IMR-90 (cell line): ENCODE data around the gene PALM. TPM values are rescaled to one million over a fixed set of nuclear protein-coding genes. Genes with fewer than 3 reads are reported as not detected.

Source experiments
- ATAC-seq: fragments of 200-7000 bp; cut with Tn5 transposase; 2 replicates; pipeline ENCODE4 v1.9.1; 2020; ENCODE audit warnings: low read depth, mild to moderate bottlenecking, moderate library complexity
- BruUV-seq: library from RNA; stranded (reverse); fragments of 400-500 nt; replicated peaks from 2 replicates; lab custom pipeline; 2021; lab: Mats Ljungman, UMichigan
- CTCF ChIA-PET: fragments of 300-600 bp; formaldehyde crosslinking; extraction: SDS; loops from one replicate; lab custom pipeline; 2021; ENCODE audit warnings: antibody characterized with exemption; lab: Yijun Ruan, JAX
- POLR2A ChIA-PET: fragments of 300-600 bp; sonication (Branson Sonifier 250); formaldehyde crosslinking; loops from one replicate; lab custom pipeline; 2022; ENCODE audit warnings: antibody characterized with exemption; ENCODE audit not compliant: unreplicated experiment; lab: Charles Lee
- DNase-seq: peaks from one replicate; pipeline ENCODE4 v3.0.0; 2013
- H2AFZ ChIP-seq: replicated peaks from 2 replicates; pipeline ENCODE3; 2013; ENCODE audit warnings: low read length, mild to moderate bottlenecking; ENCODE audit not compliant: poor library complexity
- H2AK5ac ChIP-seq: 2 replicates; pipeline ENCODE4 v1.6.1; 2013; ENCODE audit warnings: low read depth, low read length, inconsistent platforms
- H2AK9ac ChIP-seq: replicated peaks from 2 replicates; pipeline ENCODE3; 2013; ENCODE audit warnings: mild to moderate bottlenecking, low read depth, low read length, moderate library complexity; ENCODE audit not compliant: poor library complexity
- H2BK120ac ChIP-seq: 2 replicates; pipeline ENCODE4 v1.6.1; 2013; ENCODE audit warnings: low read depth, low read length, inconsistent platforms
- H2BK15ac ChIP-seq: 3 replicates; pipeline ENCODE4 v1.6.1; 2013; ENCODE audit warnings: low read depth, low read length, inconsistent platforms
- H2BK20ac ChIP-seq: 2 replicates; pipeline ENCODE4 v1.6.1; 2013; ENCODE audit warnings: low read depth, mild to moderate bottlenecking, inconsistent platforms, low read length, moderate library complexity
- H2BK5ac ChIP-seq: 2 replicates; pipeline ENCODE4 v1.6.1; 2013; ENCODE audit warnings: mild to moderate bottlenecking, low read depth, low read length, inconsistent platforms; ENCODE audit not compliant: poor library complexity, severe bottlenecking
- H3K14ac ChIP-seq: replicated peaks from 2 replicates; pipeline ENCODE4 v1.6.1; 2013; ENCODE audit warnings: low read depth, low read length, inconsistent platforms
- H3K18ac ChIP-seq: 2 replicates; pipeline ENCODE4 v1.6.1; 2013; ENCODE audit warnings: low read depth, low read length, control low read depth
- H3K23ac ChIP-seq: 2 replicates; pipeline ENCODE4 v1.6.1; 2013; ENCODE audit warnings: low read depth, low read length, inconsistent platforms
- H3K27ac ChIP-seq: 2 replicates; pipeline ENCODE4 v1.5.1; 2013; ENCODE audit warnings: mild to moderate bottlenecking, control low read depth, low read length; ENCODE audit not compliant: insufficient read depth
- H3K27me3 ChIP-seq: 2 replicates; pipeline ENCODE4 v1.6.1; 2013; ENCODE audit warnings: low read length; ENCODE audit not compliant: control insufficient read depth, insufficient read depth
- H3K36me3 ChIP-seq: 2 replicates; pipeline ENCODE4 v1.6.1; 2013; ENCODE audit warnings: low read length, mixed read lengths; ENCODE audit not compliant: control insufficient read depth, insufficient read depth
- H3K4ac ChIP-seq: 2 replicates; pipeline ENCODE4 v1.6.1; 2013; ENCODE audit warnings: low read depth, low read length, inconsistent platforms
- H3K4me1 ChIP-seq: 2 replicates; pipeline ENCODE4 v1.6.1; 2013; ENCODE audit warnings: low read length, mixed read lengths; ENCODE audit not compliant: control insufficient read depth, insufficient read depth
- H3K4me2 ChIP-seq: 2 replicates; pipeline ENCODE4 v1.6.1; 2013; ENCODE audit warnings: low read depth, mild to moderate bottlenecking, control low read depth, low read length, moderate library complexity
- H3K4me3 ChIP-seq: 2 replicates; pipeline ENCODE4 v1.5.1; 2013; ENCODE audit warnings: low read depth, mild to moderate bottlenecking, control low read depth, low read length, moderate library complexity; ENCODE audit not compliant: insufficient read depth
- H3K56ac ChIP-seq: 2 replicates; pipeline ENCODE4 v1.6.1; 2013; ENCODE audit warnings: low read length, inconsistent platforms; ENCODE audit not compliant: insufficient read depth; ENCODE audit errors: extremely low read depth
- H3K79me1 ChIP-seq, 2 experiments: 2 replicates each; pipeline ENCODE4 v1.6.1; 2013; ENCODE audit warnings: low read length in 2 of 2, inconsistent platforms in 1 of 2, low read depth in 1 of 2
- H3K9ac ChIP-seq: 2 replicates; pipeline ENCODE4 v1.6.1; 2013; ENCODE audit warnings: low read depth, low read length, control low read depth
- H3K9me1 ChIP-seq: 2 replicates; pipeline ENCODE4 v1.6.1; 2013; ENCODE audit warnings: low read length, inconsistent platforms; ENCODE audit not compliant: insufficient read depth
- H3K9me3 ChIP-seq: 2 replicates; pipeline ENCODE4 v1.6.1; 2013; ENCODE audit warnings: low read length; ENCODE audit not compliant: control insufficient read depth, insufficient read depth
- H4K20me1 ChIP-seq: 2 replicates; pipeline ENCODE4 v1.6.1; 2013; ENCODE audit warnings: low read length, inconsistent platforms; ENCODE audit not compliant: insufficient read depth
- H4K5ac ChIP-seq: 2 replicates; pipeline ENCODE4 v1.6.1; 2013; ENCODE audit warnings: mild to moderate bottlenecking, low read depth, low read length, control low read depth
- H4K8ac ChIP-seq, 2 experiments: 2 replicates each; pipeline ENCODE4 v1.6.1; 2013; ENCODE audit warnings: low read depth in 2 of 2, low read length in 2 of 2, control low read depth in 1 of 2, inconsistent platforms in 1 of 2
- H4K91ac ChIP-seq: 2 replicates; pipeline ENCODE4 v1.6.1; 2013; ENCODE audit warnings: low read depth, low read length, inconsistent platforms; ENCODE audit not compliant: insufficient read depth
- BHLHE40 ChIP-seq: fragments of 150-350 bp; IDR thresholded peaks from 2 replicates; pipeline ENCODE4 v1.6.1; 2016; ENCODE audit warnings: mild to moderate bottlenecking, low read depth, low read length
- CEBPB ChIP-seq: IDR thresholded peaks from 2 replicates; pipeline ENCODE4 v1.6.1; 2012; ENCODE audit warnings: low read depth, low read length, improper control_type of control experiment
- CHD1 ChIP-seq: IDR thresholded peaks from 2 replicates; pipeline ENCODE4 v1.6.1; 2012; ENCODE audit warnings: low read depth, low read length, improper control_type of control experiment
- CTCF ChIP-seq: conservative IDR thresholded peaks from 2 replicates; pipeline ENCODE4 v1.5.1; 2012; ENCODE audit warnings: mild to moderate bottlenecking, low read depth, low read length, improper control_type of control experiment
- FOS ChIP-seq: fragments of 150-350 bp; IDR thresholded peaks from 2 replicates; pipeline ENCODE4 v1.6.1; 2016; ENCODE audit warnings: low read depth, low read length
- MAFK ChIP-seq: IDR thresholded peaks from 2 replicates; pipeline ENCODE4 v1.6.1; 2012; ENCODE audit warnings: low read depth, low read length, improper control_type of control experiment
- MAZ ChIP-seq: IDR thresholded peaks from 2 replicates; pipeline ENCODE4 v1.6.1; 2012; ENCODE audit warnings: low read depth, mild to moderate bottlenecking, low read length, improper control_type of control experiment, moderate library complexity, borderline replicate concordance
- MXI1 ChIP-seq: IDR thresholded peaks from 2 replicates; pipeline ENCODE4 v1.6.1; 2012; ENCODE audit warnings: low read depth, mild to moderate bottlenecking, low read length, moderate library complexity, borderline replicate concordance
- NFE2L2 ChIP-seq: fragments of 150-350 bp; IDR thresholded peaks from 2 replicates; pipeline ENCODE4 v1.6.1; 2016; ENCODE audit warnings: low read depth, mild to moderate bottlenecking, low read length
- POLR2A ChIP-seq: IDR thresholded peaks from 2 replicates; pipeline ENCODE4 v1.6.1; 2012; ENCODE audit warnings: mild to moderate bottlenecking, low read depth, low read length
- RAD21 ChIP-seq: IDR thresholded peaks from 2 replicates; pipeline ENCODE4 v1.6.1; 2012; ENCODE audit warnings: low read length, improper control_type of control experiment
- SMC3 ChIP-seq: fragments of 150-350 bp; IDR thresholded peaks from 2 replicates; pipeline ENCODE4 v1.6.1; 2016; ENCODE audit warnings: low read depth, mild to moderate bottlenecking, antibody characterized with exemption, low read length, moderate library complexity
- USF2 ChIP-seq: fragments of 150-350 bp; IDR thresholded peaks from 2 replicates; pipeline ENCODE4 v1.6.1; 2017; ENCODE audit warnings: mild to moderate bottlenecking, antibody characterized with exemption, low read length, low read depth
- WGBS, 2 experiments: methylation state at CpG; one replicate each; pipeline versions ENCODE4 v1.1.5 to v1.1.7; 2013; ENCODE audit warnings: missing lambda C conversion rate in 2 of 2; ENCODE audit not compliant: insufficient read length in 1 of 2; ENCODE audit errors: extremely low coverage in 2 of 2; 5-methylcytosine and 5-hydroxymethylcytosine counted together
- dilution Hi-C: fragments of 300-500 bp; cut with HindIII; formaldehyde crosslinking; loops from one replicate; pipeline ENCODE4 v1.14.3; 2018; ENCODE audit warnings: low sequenced_read_pairs; ENCODE audit not compliant: unreplicated experiment
- in situ Hi-C: fragments of 300-500 bp; cut with MboI; formaldehyde crosslinking; loops from 3 replicates; pipeline ENCODE4 v1.14.3; 2019; ENCODE audit warnings: low sequenced_read_pairs, inconsistent platforms, mixed read lengths
- intact Hi-C: fragments of 100-400 bp; cut with micrococcal nuclease; formaldehyde crosslinking; loops from 2 replicates; pipeline ENCODE4 v1.10.0; 2022
- polyA plus RNA-seq, 3 experiments: library from polyadenylated mRNA; depleted of rRNA; stranded (reverse); fragments of >200 nt; gene quantifications; 2 replicates each; pipeline ENCODE4 v1.2.3, GENCODE V29; 2012; ENCODE audit warnings: low replicate concordance in 1 of 3
- total RNA-seq: library from RNA; depleted of rRNA; stranded (reverse); fragments of >200 nt; gene quantifications from 2 replicates; pipeline ENCODE4 v1.2.3, GENCODE V29; 2012

Gene PALM
- total and polyA plus RNA-seq, 2 of the 4 experiments (the other 2 are of a cell fraction), result 2.2 to 7.4 TPM

GRCh38 chr19:796692-797527 lies 88.2 kb downstream of the PALM start, which contains the start of gene PTBP1:
Gene PTBP1 (plus strand): TSS chr19:797452. CDS start chr19:797498, 46 bp downstream.
- ChIA-PET CTCF (no interaction called here), POLR2A (no interaction called here)
- Histone ChIP-seq H3K14ac (peak within 1 kb of the TSS; percentile 90), H2AK9ac (peak within 1 kb of the TSS; percentile 92), H2AK5ac (peak within 1 kb of the TSS; percentile 86), H3K4me3 (peak within 1 kb of the TSS; percentile 94), H2BK5ac (peak within 1 kb of the TSS; percentile 89), H3K27ac (peak within 1 kb of the TSS; percentile 93), H3K9me1 (peaks cover 9% of the 10 kb centered on the region; the same call in 1 of the 2 replicates), H4K8ac (peak within 1 kb of the TSS; percentile 13 to 98), H2BK20ac (no peak within 1 kb of the TSS), H3K23ac (peak within 1 kb of the TSS; percentile 70; the same call in 1 of the 2 replicates), H3K9ac (peak within 1 kb of the TSS; percentile 98), H3K4me1 (peaks cover 24% of the 10 kb centered on the region), H3K79me1 (peaks cover 0 to 6% of the 10 kb centered on the region in 2 experiments; a peak in 1 of 4 replicates), H4K91ac (peak within 1 kb of the TSS; percentile 74), H4K5ac (peak within 1 kb of the TSS; percentile 83), H2BK15ac (no peak within 1 kb of the TSS), H3K18ac (peak within 1 kb of the TSS; percentile 43; the same call in 1 of the 2 replicates), H3K27me3 (no peaks in the 10 kb centered on the region), H2AFZ (peak within 1 kb of the TSS; percentile 99), H3K56ac (peak within 1 kb of the TSS; percentile 90), H4K20me1 (peaks cover 41% of the 10 kb centered on the region), H2BK120ac (peak within 1 kb of the TSS; percentile 64; the same call in 1 of the 2 replicates), H3K36me3 (peaks cover 27% of the 10 kb centered on the region), H3K9me3 (no peaks in the 10 kb centered on the region), H3K4ac (peak within 1 kb of the TSS; percentile 91), H3K4me2 (peak within 1 kb of the TSS; percentile 96)
- peak; percentile 90 for ATAC-seq
- BruUV-seq, result no TSS peak
- DNase-seq, result peak; percentile 100
- TF ChIP-seq FOS (peak; percentile 55; the same call in 1 of the 2 replicates), CHD1 (no peak), CEBPB (no peak), SMC3 (peak; percentile 12; the same call in 1 of the 2 replicates), RAD21 (no peak), USF2 (peak; percentile 99), CTCF (no peak), NFE2L2 (peak; percentile 14; the same call in 1 of the 2 replicates), MAZ (peak; percentile 76), MXI1 (peak; percentile 91), MAFK (no peak), BHLHE40 (peak; percentile 67), POLR2A (peak; percentile 97)
- dilution Hi-C loops, result no loop called here
- in situ Hi-C loops, result no loop called here
- intact Hi-C loops, result loop anchor here (2.0 kb wide), 1 partner anchor 14 kb away; no protein-coding TSS in a partner anchor
- 1% methylated on average over 38 of the region's 83 CpGs; no CpG with 5 or more reads in 1 of the 2 experiments for WGBS, 2 experiments
